Ecto neural progenitor cell (in vitro differentiated cells): ENCODE measurements around the gene STYXL1.
"Not testable (repeated sequence)": the region's sequence is repeated elsewhere in the genome, so short reads cannot be mapped to it uniquely, and the experiment has no call there.

ENCODE experiments used
- DNase-seq: peaks from one replicate; pipeline ENCODE4 v3.0.0-alpha.2; 2018; ENCODE audit warnings: low spot score

The STYXL1 gene

DNA sequence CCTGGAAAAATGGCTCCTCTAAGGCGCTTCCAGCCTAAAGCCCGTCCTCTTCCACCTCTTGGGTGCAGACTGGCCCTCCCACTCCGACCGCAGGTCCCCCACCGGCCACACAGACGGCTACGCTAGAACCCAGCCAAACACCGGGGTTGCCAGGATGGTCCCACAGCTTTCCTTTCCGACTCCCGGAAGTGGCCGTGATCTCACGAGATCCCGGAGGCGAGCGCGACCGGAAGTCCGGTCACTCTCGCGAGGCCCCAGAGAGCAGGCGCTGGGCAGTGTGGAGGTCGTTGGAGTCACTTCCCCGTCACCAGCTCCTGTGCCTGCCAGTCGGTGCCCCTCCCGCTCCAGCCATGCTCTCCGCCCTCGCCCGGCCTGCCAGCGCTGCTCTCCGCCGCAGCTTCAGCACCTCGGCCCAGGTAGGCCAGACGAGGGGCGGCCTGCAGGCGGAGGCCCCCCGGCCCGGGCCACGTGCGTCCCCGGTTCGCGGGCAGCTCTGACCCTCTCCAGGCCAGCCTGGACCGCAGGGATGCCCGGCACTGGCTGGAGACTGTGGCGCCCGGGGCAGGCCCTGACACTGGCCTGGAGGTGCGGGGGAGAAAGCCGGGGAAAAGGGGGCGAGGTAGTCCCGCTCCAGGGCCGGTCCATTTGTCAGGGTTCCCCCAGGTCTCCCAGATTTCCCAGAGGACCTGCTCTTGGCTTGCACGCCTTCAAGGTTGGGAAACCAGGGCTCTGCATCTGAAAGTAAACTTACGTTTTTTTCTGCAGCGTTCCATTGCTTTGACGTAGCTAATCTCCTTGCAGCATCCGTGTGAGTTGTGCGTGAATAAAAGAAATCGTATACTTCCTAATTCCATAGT, at the start of gene STYXL1, which contains the start of gene MDH2:
Gene STYXL1, minus strand, starts transcription at position 190 of the 857 bp plus-strand sequence. CDS start 17,477 bp downstream, outside the sequence.
Gene MDH2, plus strand, starts transcription at position 296 of the 857 bp plus-strand sequence. Its CDS starts 55 bp downstream, at position 351.
- DNase-seq = peak; percentile 95

DNA sequence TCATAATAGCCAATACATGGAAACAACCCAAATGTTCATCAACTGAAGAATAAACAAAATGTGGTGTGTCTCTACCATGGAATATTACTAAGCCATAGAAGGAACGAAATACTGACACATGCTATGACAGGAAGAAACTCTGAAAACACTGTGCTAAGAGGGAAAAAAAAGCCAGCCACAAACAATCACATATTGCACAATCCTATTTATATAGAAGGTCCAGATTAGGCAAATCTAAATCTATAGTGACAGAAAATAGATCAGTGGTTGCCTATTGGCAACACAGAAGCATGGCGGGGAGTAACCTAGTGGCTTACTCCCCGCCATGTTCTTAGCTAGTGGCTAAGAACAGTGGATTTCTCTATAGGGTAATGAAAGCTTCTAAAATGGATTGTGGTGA, 48.1 kb upstream of the STYXL1 start:
- no peak for DNase-seq

DNA sequence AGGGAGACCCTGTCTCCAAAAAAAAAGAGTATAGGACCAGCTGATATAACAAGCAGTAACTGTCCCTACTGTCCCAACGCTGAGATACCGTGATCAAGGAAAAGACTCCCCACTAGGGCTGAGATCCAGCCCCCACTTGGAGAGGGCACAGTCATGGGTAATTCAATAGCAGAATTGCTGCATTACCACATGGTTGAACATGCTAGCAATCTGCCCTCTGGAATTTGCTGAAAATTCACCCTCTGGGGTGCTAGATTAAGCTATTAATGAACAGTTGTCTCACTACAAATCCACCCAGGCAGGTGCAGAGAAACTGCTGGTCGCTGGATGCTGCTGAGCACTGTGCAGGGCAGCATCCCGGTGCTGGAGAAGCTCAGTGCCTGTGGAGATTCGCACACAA, 46.5 kb upstream of the STYXL1 start:
- DNase-seq = not testable (repeated sequence)

DNA sequence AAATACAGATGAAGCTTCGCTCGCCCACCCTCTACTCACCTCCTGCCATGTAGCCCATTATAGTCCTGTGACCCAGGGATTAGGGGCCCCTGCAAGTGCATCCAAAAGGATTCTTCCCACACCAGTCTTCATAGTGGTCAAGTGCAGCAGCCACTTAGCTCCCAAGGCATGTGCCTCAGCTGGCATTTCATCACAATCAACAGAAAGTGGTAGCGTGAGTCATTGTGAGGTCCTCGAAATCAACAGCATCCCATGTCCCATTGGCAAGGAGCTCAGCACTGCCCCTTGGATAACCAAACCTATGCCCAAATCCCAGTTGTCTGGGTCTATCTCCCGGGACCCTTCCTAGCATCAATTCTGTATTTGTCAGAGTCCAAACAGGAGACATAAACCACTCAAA, 45.7 kb upstream of the STYXL1 start:
- not testable (repeated sequence) for DNase-seq

GRCh38 chr7:76091506-76091905, 43.7 kb upstream of the STYXL1 start:
- no peak for DNase-seq

- no peak for DNase-seq
Observed at GRCh38 chr7:76089865-76090475, 42.2 kb upstream of the STYXL1 start.

- not testable (repeated sequence) for DNase-seq
Observed at GRCh38 chr7:76087362-76087791, 39.6 kb upstream of the STYXL1 start.

- DNase-seq = no peak
Observed at GRCh38 chr7:76086070-76086469, 38.3 kb upstream of the STYXL1 start.

- DNase-seq = not testable (repeated sequence)
Observed at GRCh38 chr7:76084115-76084514, 36.3 kb upstream of the STYXL1 start.

DNA sequence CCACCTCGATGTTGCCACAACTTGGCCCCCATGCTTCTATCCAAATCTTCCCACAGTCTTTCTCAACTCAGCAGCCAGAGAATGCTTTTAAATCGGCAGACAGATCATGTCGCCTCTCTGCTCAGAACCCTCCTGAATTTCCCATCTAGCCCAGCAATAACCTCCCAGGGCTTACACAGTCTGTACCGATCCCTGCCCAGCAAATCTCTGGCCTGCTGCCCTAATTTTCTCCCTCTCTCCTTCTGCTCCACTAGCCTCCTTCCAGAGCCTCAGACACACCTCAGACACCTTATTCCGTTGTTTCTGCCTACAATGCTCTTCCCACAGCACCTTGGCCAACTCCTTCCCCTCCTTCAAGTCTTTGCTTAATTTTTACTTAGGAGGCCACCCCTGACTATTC, 32.4 kb upstream of the STYXL1 start:
- no peak for DNase-seq

DNA sequence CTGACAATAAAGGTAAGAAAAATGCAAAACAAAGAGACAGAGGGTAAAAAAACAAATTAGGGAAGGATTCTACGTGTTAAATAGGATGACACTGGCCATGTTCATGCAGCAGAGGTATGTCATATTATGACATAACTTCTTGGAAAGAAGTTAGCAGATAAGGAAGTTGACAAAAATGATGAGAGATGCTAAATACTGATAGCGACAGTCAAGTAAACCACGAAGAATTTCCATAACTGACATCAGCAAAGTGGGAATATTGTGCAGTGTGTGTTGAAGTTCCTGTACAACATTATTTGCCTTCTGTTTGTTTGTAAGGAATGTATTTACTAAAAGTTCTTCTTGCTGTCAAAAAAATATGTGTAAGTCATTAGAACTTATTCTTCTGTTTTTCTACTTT, 29.6 kb upstream of the STYXL1 start:
- no peak for DNase-seq

DNA sequence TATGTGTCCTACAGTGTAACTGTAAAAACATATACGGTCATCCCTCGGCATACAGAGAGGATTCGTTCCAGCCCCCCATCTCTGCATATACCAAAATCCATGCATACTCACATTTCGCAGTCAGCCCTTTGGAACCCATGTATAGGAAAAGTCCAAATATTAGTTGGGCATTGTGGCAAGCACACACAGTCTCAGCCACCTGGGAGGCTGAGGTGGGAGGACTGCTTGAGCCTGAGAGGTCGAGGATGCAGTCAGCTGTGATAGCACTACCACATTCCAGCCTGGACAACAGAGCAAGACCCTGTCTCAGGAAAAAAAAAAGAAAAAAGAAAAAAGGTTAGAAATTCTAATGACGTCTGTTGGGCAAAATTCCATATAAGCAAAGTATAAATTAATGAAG, 29.2 kb upstream of the STYXL1 start:
- no peak for DNase-seq

GRCh38 chr7:76074972-76075370, 27.2 kb upstream of the STYXL1 start:
- DNase-seq = no peak

DNA sequence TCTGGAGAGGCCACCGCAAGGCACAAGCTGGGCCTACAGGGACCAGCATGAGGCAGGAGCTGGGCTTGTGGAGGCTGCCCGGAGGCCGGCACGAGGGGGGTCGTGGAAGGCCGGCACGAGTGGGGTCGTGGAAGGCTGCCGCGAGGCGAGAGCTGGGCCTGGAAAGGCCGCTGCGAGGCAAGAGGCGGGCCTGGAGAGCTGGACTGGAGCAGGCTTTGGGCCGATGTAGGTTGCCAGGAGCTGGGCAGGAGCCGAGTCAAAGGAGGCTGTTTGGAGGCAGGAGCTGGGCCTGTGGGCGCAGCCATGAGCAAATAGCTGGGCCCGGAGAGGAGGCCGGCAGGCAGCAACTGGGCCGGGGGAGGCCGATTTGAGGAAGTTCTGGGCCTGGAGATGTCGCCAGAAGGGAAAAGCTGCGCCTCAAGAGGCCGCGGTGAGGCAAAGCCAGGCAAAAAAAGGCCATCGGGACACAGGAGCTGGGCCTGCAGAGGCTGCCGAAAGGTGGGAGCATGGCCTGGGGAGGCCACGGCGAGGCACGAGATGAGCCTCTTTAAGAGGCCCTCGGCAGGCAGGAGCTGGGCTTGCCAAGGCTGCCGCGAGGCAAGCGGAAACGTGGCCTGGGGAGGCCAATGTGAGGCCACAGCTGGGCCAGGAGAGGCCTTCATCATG, 26.6 kb upstream of the STYXL1 start:
- DNase-seq = no peak

- peak; percentile 69 for DNase-seq
Observed at GRCh38 chr7:76073335-76073990, 25.7 kb upstream of the STYXL1 start.

DNA sequence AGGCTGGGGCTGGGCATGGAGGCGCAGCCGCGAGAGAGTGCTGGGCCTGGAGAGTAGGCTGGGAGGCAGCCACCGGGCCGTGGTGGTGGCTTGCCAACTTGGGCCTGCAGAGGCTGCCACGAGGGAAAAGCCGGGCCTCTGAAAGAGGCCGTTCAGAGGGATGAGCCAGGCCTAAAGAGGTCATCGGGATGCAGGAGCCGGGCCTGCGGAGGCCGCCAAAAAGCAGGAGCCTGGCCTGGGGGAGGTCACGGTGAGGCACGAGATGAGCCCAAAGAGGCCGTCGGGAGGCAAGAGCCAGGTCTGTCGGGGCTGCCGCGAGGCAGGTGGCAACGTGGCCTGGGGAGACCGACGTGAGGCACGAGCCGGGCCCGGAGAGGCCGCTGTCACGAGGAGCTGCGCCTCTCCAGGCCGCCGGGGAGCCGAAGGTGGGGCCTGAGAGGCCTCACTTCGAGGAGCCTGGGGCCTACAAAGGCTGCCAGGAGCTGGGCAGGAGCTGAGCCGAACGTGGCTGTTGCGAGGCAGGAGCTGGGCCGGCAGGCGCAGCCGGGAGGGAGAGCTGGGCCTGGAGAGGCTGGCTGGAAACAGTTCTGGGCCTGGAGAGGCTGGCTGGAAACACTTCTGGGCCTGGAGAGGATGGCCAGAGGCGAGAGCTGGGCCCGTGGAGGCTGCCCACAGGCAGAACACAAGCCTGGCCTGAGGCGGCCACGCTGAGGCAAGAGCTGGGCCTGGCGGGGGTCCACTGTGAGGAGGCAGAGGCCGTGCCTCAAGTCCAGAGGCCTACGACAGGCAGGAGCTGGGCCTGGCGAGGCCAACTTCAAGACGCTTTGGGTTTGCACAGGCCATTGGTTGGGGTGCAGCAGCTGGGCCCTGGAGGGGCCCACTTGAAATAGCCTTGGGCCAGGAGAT, 24.7 kb upstream of the STYXL1 start:
- DNase-seq = no peak

GRCh38 chr7:76071316-76072242, 23.8 kb upstream of the STYXL1 start:
- DNase-seq = peak; percentile 54

DNA sequence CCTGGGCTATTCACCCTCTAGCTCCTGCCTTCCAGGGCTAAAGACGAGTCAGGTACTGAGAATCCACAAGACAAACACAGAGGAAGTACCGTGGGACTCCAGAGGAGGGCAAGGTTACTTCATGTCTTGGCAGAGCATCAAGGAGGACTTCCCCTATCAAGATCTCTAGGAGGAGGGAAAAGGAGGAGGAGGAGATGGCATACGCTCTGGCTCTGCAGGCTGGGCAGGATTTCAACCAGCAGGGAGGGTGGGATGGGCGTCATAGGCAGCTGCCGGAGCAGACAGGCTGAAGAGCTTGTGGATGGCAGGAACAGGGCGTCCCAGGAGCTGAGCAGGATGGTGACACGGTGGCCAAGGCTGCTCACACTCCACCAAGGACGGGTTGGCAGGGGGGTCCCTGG, 21.4 kb upstream of the STYXL1 start:
- DNase-seq = no peak

GRCh38 chr7:76066716-76067503, 19.1 kb upstream of the STYXL1 start:
- DNase-seq = no peak
